Osteoblast (primary cell): Measurements from ENCODE around the gene TRIM40. TPM values are rescaled to one million over a fixed set of nuclear protein-coding genes. Genes with fewer than 3 reads are reported as not detected.

Source experiments
- DNase-seq: peaks from one replicate; pipeline ENCODE4 v3.0.0; 2011; ENCODE audit warnings: low spot score, mixed read lengths; ENCODE audit not compliant: insufficient read length; ENCODE audit errors: missing footprints
- H2AFZ ChIP-seq: 2 replicates; pipeline ENCODE4 v1.6.0; 2011; ENCODE audit warnings: mild to moderate bottlenecking, low read length
- H3K27ac ChIP-seq: 2 replicates; pipeline ENCODE4 v1.5.1; 2011; ENCODE audit warnings: mild to moderate bottlenecking, low read depth, low read length, moderate library complexity
- H3K27me3 ChIP-seq: 2 replicates; pipeline ENCODE4 v1.6.0; 2012; ENCODE audit warnings: mild to moderate bottlenecking, control low read depth, inconsistent platforms, low read length, moderate library complexity; ENCODE audit not compliant: insufficient read depth
- H3K36me3 ChIP-seq: 2 replicates; pipeline ENCODE4 v1.5.1; 2011; ENCODE audit warnings: mild to moderate bottlenecking, low read length, control low read depth, moderate library complexity; ENCODE audit not compliant: insufficient read depth
- H3K4me1 ChIP-seq: 2 replicates; pipeline ENCODE4 v1.5.1; 2011; ENCODE audit warnings: mild to moderate bottlenecking, low read length, control low read depth, moderate library complexity; ENCODE audit not compliant: insufficient read depth
- H3K4me2 ChIP-seq: 2 replicates; pipeline ENCODE4 v1.6.0; 2011; ENCODE audit warnings: mild to moderate bottlenecking, low read length; ENCODE audit not compliant: insufficient read depth
- H3K4me3 ChIP-seq: fragments of 200-600 bp; sonication (generic); 3 replicates; pipeline ENCODE4 v1.5.1; 2012; ENCODE audit warnings: mild to moderate bottlenecking, low read length, inconsistent platforms; ENCODE audit not compliant: insufficient read depth
- H3K79me2 ChIP-seq: 2 replicates; pipeline ENCODE4 v1.6.0; 2012; ENCODE audit warnings: mild to moderate bottlenecking, low read length, control low read depth, inconsistent platforms; ENCODE audit not compliant: insufficient read depth
- H3K9me3 ChIP-seq: 2 replicates; pipeline ENCODE4 v1.5.1; 2011; ENCODE audit warnings: low read depth, low read length, control low read depth
- H4K20me1 ChIP-seq: 2 replicates; pipeline ENCODE4 v1.6.0; 2012; ENCODE audit warnings: mild to moderate bottlenecking, low read length, control low read depth; ENCODE audit not compliant: insufficient read depth
- total RNA-seq: library from RNA; depleted of rRNA; stranded (reverse); fragments of >200 nt; gene quantifications from 2 replicates; pipeline ENCODE4 v1.2.3, GENCODE V29; 2012
- TF ChIP-seq, protein P1 (sequence below): IDR thresholded peaks from 2 replicates; pipeline ENCODE4 v1.5.1; 2011; ENCODE audit warnings: mild to moderate bottlenecking, low read depth, low read length, moderate library complexity; ENCODE audit errors: extremely low read depth

The TRIM40 gene
- total RNA-seq, 1 donor, result not detected

DNA sequence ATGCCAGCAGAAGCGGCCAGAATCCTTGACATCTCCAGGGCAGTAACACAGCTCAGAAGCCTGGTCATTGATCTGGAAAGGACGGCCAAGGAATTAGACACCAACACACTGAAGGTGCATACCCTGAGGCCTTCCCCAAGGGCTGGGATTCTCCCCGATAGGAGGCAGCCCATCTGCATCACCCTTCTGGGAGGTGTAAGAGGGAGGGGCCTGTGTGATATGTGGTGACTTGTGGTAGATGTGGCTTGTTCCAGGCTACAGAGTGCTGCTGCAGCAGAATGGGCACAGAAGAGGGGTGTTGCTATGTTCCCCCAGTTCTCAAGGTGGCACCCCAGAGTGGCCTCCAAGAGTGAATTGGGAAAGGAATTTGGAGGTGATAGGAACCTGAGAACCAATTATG, 11.2 kb downstream of the TRIM40 start:
- H3K4me2 ChIP-seq, result no peak overlapping the region
- no peak overlapping the region for H3K27ac ChIP-seq
- H3K4me3 ChIP-seq, result no peak overlapping the region
- H3K36me3 ChIP-seq, result no peaks in the 10 kb centered on the region
- H3K4me1 ChIP-seq, result peaks cover 11% of the 10 kb centered on the region
- no peaks in the 10 kb centered on the region for H4K20me1 ChIP-seq
- TF ChIP-seq, protein P1, sequence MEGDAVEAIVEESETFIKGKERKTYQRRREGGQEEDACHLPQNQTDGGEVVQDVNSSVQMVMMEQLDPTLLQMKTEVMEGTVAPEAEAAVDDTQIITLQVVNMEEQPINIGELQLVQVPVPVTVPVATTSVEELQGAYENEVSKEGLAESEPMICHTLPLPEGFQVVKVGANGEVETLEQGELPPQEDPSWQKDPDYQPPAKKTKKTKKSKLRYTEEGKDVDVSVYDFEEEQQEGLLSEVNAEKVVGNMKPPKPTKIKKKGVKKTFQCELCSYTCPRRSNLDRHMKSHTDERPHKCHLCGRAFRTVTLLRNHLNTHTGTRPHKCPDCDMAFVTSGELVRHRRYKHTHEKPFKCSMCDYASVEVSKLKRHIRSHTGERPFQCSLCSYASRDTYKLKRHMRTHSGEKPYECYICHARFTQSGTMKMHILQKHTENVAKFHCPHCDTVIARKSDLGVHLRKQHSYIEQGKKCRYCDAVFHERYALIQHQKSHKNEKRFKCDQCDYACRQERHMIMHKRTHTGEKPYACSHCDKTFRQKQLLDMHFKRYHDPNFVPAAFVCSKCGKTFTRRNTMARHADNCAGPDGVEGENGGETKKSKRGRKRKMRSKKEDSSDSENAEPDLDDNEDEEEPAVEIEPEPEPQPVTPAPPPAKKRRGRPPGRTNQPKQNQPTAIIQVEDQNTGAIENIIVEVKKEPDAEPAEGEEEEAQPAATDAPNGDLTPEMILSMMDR, result no peak
- H3K79me2 ChIP-seq, result no peaks in the 10 kb centered on the region
- no peak overlapping the region for H2AFZ ChIP-seq
- H3K9me3 ChIP-seq, result no peaks in the 10 kb centered on the region
- H3K27me3 ChIP-seq, result peaks cover 47% of the 10 kb centered on the region
- no peak for DNase-seq

DNA sequence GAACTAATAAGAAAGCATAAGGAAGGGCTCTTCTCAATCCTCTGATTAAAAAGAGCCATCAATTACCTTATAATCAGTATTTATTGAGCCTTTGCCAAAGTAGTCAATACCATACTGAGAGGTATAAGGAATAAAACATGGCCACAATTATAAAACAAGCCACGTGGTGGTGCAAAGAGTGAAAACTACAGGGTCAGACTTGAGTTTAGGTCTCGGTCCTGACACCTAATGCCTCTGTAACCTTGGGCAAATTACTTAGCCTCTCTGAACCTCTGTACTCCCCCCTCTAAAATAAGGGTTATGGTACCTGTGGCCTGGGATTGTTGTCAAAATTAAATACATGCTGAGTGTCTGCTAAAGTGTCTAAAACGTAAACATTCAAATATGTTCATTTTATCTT, 13.3 kb downstream of the TRIM40 start:
- no peak for DNase-seq
- Histone ChIP-seq H3K4me1 (peaks cover 13% of the 10 kb centered on the region), H2AFZ (no peak overlapping the region), H3K36me3 (no peaks in the 10 kb centered on the region), H3K27me3 (peaks cover 35% of the 10 kb centered on the region), H3K4me2 (no peak overlapping the region), H3K9me3 (no peaks in the 10 kb centered on the region), H4K20me1 (no peaks in the 10 kb centered on the region), H3K79me2 (no peaks in the 10 kb centered on the region), H3K27ac (no peak overlapping the region), H3K4me3 (no peak overlapping the region)
- TF ChIP-seq, protein P1, result no peak

DNA sequence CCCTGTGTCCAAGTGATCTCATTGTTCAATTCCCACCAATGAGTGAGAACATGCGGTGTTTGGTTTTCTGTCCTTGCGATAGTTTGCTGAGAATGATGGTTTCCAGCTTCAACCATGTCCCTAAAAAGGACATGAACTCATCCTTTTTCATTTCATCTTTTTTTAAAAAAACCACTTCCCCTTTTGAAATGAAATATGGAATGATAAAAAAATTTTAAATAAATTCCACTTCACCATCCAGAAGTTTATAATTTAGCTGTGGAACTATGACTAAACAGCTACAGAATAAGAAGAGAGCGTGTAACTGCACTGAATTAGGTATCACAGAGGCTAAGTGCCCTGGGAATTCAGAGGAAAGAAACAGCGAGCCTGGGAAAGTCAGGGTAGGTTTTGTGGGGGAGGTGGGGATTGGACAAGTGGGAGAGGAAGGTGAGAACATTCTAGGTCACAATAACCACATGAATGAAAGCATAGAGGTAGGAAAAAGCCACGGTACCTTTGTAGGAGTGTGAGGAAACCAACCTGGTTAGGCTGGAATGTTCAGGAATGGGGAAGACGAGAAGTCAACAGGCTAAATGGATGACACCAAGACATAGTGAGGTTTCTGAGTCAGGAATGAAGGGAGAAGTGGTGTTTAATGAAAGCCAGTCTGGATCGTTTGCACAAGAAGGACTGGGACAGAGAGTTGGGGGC, 14.1 kb downstream of the TRIM40 start:
- Histone ChIP-seq H3K4me1 (peaks cover 20% of the 10 kb centered on the region), H3K27me3 (peaks cover 27% of the 10 kb centered on the region), H3K4me2 (no peak overlapping the region), H3K4me3 (no peak overlapping the region), H3K36me3 (no peaks in the 10 kb centered on the region), H3K9me3 (no peaks in the 10 kb centered on the region), H2AFZ (no peak overlapping the region), H3K27ac (no peak overlapping the region), H3K79me2 (no peaks in the 10 kb centered on the region), H4K20me1 (no peaks in the 10 kb centered on the region)
- peak; percentile 78 for DNase-seq
- TF ChIP-seq, protein P1, result no peak

DNA sequence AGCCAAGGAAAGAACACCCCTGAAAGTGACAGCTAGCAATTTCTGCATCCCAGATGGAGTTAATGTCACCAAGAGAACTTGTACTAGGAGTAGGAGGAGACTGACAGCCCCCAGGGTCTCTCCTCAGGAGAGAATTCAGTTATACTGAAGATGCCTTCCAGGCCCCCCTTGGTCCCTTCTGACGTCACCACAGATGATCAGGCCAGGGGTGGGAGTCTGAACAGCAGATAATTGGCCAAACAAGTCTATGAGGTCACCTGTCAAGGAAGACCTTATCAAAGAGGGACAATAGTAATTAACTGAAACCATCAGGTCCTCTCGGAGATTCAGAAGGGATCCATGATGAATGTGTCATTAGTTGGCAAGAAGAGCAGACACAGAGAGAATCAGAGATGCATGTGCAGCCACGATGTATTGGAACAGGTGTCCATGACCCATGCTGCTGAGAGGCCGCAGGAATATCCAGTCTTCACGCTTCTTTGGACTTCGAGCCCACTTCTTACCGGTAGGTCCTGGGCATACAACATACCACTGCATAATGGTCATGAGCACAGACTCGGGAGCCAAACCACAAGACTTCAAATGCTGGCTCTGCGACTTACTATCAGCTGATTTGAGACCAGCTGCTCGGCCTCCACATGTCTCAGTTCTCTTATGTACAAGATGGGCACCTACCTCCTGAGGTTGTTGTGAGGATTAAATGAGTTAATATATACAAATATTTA, 14.9 kb downstream of the TRIM40 start:
- Histone ChIP-seq H3K79me2 (no peaks in the 10 kb centered on the region), H3K4me1 (peaks cover 28% of the 10 kb centered on the region), H3K4me2 (no peak overlapping the region), H3K27ac (no peak overlapping the region), H4K20me1 (no peaks in the 10 kb centered on the region), H3K27me3 (peaks cover 20% of the 10 kb centered on the region), H3K9me3 (no peaks in the 10 kb centered on the region), H3K36me3 (no peaks in the 10 kb centered on the region), H2AFZ (no peak overlapping the region), H3K4me3 (no peak overlapping the region)
- TF ChIP-seq, protein P1, result no peak
- DNase-seq, result no peak
